Measurements from ENCODE around the gene GPRASP2.

GPRASP2 gene

GRCh38 chrX:102745513-102745856 lies 33.2 kb downstream of the GPRASP2 start:
- no peak for DNase-seq (ENCODE audit: low spot score)

- DNase-seq (ENCODE audit: low spot score) = no peak
These were observed 33.8 kb downstream of the GPRASP2 start for GRCh38 chrX:102745857-102746584.

GRCh38 chrX:102765217-102765616 lies 53.0 kb downstream of the GPRASP2 start:
- no peak for DNase-seq (ENCODE audit: low spot score)

GRCh38 chrX:102765809-102766208 lies 53.6 kb downstream of the GPRASP2 start:
- DNase-seq (ENCODE audit: low spot score) = no peak

GRCh38 chrX:102767287-102767686 lies 55.0 kb downstream of the GPRASP2 start:
- no peak for DNase-seq (ENCODE audit: low spot score)

All from globus pallidus (tissue), 1 donor.